GM21515 (cell line): Measurements from ENCODE around the gene PSPH.
A peak's percentile ranks its signal among the peaks of the same experiment; 100 is the strongest.
"Not testable (repeated sequence)": the region's sequence is repeated elsewhere in the genome, so short reads cannot be mapped to it uniquely, and the experiment has no call there.

ENCODE experiments used
- ATAC-seq: cut with Tn5 transposase; IDR thresholded peaks from one replicate; pipeline ENCODE4 v1.9.1; 2021; ENCODE audit not compliant: unreplicated experiment

PSPH gene

DNA sequence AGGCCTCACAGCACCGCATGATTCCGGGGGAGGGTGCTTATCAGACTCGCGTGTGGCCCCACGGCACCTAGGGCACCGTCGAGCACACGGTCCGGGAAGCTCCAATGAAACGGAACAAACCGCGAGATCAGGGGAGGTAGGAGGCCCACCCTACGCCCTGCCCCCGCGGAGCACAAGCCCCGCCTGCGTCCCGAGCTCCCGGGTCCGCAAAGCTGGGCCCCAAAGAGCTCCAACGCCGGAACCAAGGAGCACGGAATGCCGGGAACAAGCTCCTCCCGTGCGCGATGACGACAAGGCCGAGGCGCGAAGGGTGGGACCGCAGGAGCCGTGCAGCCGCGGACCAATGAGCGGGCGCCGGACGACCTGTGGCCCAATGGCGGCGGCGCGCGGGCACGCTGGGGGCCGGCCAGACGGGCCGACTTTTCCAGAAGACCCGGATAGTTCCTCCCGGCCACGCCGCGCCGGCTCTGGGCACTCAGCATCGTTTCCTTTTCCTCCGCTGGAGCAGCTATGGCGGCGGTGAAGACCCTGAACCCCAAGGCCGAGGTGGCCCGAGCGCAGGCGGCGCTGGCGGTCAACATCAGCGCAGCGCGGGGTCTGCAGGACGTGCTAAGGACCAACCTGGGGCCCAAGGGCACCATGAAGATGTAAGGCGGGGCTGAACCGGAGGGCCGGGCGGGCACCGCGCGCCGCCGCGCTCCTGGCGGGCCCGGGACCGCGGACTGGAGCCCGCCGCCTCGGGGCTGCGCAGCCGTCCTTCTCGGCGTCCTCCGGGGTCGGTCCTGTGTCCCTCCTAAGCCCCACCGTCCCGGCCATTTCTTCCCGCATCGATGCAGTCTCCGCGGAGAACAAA is at the start of gene PSPH, which contains the start of gene CCT6A:
TSS of gene PSPH (minus strand) at position 106 of the 853 bp plus-strand sequence. CDS start 30,232 bp downstream, outside the sequence.
TSS of gene CCT6A (plus strand) at position 427 of the 853 bp plus-strand sequence. CDS start at position 511, 84 bp downstream.
- ATAC-seq = peak; percentile 96

DNA sequence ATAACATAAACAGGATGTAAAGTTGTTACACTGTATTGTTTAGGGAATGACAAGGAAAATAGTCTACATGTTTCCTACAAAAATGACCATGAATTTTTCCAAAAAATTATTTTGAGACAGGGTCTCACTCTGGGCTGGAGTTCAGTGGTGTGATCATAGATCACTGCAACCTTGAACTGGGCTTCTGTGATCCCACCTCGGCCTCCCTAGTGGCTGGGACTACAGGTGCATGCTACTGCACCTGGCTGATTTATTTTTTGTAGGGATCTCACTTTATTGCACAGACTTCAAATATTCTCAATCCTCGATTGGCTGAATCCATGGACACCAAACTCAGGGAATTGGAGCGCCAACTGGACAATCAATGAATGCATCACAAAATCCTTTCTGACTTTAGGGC is 48.4 kb upstream of the PSPH start:
- no peak for ATAC-seq

DNA sequence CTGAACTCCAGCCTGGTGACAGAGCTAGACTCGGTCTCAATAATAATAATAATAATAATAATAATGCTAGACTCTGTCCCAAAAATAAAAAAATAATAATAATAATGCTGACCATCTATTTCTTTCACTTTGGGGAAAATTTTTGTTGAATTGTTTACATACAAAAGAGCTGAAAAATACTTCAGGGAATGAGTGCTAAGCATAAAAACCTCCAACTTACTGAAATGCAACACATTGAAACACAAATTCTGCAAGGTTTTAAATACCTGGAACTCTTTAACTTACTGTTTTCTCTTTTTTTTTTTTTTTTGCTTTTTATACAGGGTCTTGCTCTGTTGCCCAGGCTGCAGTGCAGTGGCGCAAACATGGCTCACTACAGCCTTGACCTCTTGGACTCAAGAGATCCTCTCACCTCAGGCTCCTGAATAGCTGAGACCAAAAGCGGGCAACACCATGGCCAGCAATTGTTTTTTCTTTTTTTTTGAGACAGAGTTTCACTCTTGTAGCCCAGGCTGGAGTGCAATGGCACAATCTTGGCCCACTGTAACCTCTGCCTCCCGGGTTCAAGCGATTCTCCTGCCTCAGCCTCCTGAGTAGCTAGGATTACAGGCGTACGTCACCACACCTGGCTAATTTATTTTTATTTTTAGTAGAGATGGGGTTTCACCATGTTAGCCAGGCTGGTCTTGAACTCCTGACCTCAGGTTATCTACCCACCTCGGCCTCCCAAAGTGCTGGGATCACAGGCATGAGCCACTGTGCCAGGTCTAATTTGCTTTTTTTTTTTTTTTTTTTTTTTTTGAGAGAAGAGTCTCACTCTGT is 47.2 kb upstream of the PSPH start:
- not testable (repeated sequence) for ATAC-seq

DNA sequence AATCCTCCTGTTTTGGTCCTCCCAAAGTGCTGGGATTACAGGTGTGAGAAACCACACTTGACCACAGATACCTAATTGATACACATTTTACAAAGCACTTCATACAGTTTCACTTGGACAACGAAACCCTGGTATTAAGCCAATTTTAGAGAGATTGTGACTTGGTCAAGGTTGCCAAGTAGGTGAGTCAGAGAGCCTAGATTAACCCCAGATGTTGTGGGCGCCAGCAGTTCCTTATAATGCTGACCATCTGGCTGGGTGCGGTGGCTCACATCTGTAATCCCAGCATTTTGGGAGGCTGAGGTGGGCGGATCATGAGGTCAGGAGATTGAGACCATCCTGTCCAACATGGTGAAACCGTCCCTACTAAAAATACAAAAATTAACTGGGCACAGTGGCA is 46.5 kb upstream of the PSPH start:
- no peak for ATAC-seq

DNA sequence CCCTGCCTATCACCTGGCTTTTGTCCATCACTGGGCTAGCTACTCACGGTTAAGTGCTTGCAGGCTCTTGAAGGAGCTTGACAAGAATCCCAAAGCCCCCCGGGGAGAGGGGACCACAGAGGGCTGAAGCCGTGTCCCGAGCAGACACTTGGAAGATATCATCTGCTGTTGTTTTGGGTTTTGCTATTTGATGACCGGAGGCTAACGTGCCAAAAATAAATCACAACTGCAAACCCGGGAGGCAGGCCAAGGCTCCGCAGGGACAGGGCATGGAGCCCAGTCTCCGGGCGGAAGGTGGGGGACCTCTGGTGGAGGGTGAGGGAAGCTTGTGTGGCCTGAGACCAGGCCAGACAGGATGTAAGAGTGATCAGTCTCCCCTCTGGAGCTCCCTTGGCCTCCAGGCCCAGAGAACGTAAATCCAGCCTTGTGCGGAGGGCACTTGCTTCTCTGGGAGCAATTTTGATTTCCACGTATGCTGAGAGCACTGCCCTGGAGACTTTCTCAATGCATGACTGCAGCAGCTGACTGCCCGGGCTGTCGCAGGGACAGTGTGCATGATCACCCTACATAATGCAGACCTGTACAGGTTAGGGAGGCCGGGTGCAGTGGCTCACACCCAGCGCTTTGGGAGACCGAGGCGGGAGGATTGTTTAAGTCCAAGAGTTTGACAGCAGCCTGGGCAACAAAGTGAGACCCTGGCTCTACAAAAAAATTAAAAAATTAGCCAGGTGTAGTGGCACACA is 41.7 kb upstream of the PSPH start, which contains the start of gene PHKG1:
TSS of gene PHKG1 (minus strand) at position 164 of the 743 bp plus-strand sequence. CDS start 4,011 bp downstream, outside the sequence.
- no peak for ATAC-seq

DNA sequence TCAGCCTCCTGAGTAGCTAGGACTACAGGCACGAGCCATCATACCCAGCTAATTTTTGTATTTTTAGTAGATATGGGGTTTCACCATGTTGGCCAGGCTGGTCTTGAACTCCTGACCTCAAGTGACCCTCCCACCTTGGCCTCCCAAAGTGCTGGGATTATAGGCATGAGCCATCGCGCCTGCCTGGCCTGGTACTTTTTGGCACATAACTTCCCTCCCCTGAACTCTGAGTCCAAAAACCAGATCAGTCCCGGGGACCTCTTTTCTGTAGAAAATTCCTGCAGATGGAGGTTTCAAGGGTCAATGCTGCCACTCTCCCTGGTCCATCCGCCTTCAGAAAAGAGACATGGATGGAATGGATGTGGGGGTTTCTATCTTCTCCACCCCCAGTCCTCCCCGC is 41.1 kb upstream of the PSPH start:
- not testable (repeated sequence) for ATAC-seq

DNA sequence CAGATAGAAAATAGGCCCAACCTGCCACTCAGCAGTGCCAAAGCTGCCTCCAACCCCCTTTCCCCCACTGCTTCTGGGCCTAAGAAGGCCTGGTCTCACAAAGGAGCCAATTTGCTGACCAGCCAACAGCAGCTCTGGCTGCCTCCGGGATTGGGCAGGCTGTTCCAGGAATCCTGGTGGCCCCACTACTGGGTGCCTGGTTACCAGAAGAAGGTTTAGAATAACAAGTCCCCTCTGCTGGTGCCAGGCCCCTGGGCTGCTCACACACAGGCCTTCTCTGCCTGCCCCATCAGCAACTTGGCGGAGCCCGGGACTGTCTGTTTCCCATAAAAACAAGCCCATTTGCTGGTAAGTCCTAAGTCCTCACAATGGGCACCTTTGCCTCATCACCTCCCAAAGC is 40.3 kb upstream of the PSPH start:
- ATAC-seq = no peak

DNA sequence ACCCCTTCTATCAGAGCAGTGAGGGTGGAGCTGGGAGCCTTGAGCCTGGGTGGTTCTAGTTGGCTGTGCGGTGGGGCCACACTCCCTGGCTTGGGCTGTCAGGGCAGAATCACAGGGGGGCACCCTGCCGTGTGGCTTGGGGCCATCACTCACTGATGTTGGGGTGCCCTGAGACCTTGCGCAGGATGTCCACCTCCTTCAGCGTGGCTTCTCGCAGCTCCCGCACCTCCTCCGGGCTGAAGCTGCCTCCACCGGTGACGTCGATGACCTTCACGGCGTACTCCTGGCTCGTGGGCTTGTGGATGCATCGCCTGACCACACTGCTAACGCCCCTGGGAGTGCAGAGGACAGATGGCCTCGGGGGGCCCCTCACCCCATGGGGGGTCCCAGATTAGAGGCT is 36.2 kb upstream of the PSPH start:
- ATAC-seq = no peak

DNA sequence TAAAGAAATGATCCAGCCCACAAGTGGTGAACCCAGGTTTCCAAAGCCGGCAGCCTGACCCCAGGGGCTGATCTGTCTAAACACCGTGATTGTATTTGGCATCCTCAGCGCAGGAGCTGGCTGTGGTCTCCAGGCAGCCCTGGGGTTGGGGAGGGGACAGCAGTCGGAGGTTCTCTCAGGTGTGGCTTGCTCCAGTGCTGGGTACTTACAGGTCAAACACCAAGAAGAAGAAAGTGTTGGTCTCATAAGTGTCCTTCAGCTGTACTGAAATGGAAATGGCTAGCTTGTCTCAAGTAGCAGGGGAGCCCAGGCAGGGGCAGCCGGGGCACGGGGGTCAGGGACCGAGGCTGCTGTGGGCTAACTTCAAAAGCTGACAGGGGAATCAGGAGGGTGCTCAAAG is 35.5 kb upstream of the PSPH start:
- ATAC-seq = no peak

DNA sequence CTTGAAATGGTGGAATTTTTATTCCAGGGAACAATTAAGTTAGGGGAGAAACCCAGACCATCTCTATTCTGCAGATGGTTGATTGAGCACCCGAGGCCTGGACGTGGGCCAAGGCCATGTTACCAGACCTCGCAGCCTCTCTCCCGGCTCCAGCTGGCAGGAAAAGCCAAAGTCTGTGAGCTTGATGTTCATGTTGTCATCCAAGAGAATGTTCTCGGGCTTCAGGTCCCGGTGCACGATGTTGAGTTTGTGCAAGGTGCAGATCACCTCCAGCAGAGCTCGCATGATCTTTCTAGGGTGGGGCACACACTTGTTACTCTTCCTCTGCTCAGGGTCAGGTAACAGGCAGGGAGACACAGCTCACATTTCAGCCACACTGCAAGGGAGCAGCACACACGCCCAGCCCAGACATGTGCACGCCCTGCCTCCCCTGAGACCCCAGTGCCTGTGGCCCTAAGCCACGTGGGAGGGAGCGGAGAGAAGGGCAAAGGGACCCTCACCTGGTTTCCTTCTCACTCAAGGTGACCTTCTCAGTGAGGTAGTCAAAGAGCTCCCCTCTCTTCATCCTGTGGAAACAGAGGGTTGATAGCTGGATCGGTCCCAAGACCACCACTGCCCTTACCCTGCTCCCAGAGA is 32.0 kb upstream of the PSPH start:
- no peak for ATAC-seq

DNA sequence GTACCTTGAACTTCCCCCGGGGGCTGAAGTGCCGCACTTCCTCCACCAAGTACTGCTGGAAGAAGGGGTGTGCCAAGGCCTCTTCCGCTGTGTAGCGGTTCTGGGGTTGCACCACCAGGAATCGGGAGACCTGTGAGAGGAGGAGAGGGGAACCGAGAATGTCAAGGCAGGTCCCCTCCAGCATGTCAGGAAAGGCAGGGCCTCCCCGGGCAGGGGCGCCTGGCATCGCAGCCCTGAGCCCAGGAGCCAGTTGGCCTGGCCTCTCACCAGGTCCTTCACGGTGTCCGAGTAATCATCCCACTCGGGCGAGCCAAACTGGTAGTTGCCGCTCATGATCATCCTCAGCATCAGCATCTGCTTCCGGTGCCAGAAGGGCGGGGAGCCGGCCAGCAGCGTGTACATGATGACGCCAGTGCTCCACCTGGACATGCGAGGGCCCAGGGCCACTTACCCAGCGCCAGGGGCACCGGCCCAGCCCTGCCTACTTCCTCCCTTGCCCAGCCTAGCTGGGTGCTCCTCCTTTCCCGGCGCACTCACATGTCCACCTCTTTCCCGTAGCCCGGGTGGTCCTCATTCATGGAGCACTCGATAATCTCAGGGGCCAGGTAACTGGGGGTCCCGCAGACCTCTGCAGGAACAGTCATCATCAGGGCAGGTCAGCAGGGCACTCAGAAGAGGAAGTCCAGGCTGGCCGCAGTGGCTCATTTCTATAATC is 30.5 kb upstream of the PSPH start:
- ATAC-seq = no peak

DNA sequence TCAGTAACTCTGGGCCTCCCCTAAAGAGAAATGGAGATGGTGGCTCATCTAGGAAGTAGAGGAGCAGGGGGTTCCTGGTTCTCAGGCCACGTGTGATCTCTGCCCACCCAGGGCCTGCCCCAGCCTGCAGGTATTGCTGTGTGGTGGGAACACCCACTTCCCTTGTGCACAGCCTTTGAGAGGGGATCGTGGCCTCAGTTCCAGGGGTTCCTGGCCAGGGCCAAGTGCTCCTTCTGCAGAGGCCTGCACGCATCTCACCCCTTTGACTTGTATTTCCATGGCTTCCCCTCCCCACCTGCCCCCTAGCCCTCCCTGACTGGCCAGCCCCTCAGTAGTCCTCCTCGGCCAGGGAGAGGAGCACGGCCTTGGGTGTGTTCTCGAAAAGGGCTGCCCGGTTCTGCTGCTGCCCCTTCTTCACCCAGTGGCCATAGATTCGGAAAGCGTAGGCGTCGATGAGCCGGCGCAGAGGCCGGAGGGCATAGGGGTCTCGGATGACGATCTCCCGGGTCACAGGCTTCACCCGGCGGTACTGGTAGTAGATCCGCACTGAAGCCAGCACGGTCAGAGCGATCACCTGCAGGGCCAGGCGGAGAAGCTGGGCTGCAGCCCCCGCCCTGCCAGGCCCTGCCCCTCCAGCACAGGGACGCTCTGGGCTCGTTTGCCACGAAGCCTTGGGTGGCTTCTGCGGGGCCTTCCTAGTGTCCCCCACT is 29.6 kb upstream of the PSPH start:
- ATAC-seq = not testable (repeated sequence)

DNA sequence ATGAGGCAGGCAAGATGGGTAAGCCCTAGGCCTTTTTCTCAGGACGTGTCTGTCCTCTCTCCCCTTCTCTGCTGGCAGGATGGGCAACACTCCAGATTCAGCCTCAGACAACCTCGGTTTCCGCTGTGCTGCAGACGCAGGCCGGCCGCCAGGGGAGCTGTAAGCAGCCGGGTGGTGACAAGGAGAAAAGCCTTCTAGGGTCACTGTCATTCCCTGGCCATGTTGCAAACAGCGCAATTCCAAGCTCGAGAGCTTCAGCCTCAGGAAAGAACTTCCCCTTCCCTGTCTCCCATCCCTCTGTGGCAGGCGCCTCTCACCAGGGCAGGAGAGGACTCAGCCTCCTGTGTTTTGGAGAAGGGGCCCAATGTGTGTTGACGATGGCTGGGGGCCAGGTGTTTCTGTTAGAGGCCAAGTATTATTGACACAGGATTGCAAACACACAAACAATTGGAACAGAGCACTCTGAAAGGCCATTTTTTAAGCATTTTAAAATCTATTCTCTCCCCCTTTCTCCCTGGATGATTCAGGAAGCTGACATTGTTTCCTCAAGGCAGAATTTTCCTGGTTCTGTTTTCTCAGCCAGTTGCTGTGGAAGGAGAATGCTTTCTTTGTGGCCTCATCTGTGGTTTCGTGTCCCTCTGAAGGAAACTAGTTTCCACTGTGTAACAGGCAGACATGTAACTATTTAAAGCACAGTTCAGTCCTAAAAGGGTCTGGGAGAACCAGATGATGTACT is 28.4 kb upstream of the PSPH start:
- ATAC-seq = no peak

DNA sequence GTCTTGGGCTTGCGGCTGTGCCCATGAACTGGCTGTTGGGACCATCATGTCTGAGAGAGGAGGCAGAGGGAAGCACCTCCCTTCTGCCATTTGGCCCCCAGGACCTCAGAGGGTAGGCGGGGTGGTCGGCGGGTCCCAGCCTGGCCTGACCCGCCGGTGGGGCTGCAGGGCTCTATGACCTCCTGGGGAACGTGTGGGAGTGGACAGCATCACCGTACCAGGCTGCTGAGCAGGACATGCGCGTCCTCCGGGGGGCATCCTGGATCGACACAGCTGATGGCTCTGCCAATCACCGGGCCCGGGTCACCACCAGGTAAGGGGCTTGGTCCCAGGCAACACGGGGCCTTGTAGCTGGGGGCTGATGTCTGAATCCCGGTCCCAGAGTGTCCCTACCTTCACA is 27.0 kb upstream of the PSPH start:
- ATAC-seq = no peak

DNA sequence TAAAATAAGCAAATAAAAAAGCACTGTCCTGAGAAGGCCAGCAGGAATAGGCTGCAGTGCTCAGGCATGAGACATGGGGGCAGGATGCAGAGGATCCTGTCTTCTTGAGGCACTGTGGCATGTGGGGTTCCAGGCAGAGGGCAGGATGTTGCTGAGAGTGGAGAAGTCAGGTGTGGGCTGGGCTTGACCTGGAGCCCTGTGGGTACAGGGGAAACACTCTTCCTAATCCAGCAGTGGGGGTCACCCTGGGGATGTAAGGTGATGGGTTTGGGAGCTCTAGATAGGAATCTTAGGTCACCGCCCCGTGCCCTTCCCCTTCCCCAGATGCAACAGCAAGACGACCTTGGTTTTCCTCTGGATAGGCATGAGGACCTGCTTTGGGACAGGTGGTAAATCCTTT is 26.4 kb upstream of the PSPH start:
- no peak for ATAC-seq

DNA sequence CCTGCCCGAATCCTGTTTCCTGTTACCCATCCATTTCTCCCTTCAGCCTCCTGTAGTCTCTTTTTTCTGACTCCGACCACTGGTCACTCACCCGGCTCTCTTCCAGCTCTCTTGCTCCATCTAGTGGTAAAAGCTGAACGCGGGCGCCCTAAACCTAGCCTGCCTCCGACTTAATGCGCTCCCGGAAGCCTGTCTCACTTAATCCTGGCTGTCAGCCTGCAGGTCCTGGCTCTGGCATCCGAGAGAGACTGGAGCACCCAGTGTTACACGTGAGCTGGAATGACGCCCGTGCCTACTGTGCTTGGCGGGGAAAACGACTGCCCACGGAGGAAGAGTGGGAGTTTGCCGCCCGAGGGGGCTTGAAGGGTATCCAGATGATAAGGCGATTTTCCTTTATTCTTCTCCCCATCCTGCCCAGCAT is 23.1 kb upstream of the PSPH start:
- peak; percentile 83 for ATAC-seq

DNA sequence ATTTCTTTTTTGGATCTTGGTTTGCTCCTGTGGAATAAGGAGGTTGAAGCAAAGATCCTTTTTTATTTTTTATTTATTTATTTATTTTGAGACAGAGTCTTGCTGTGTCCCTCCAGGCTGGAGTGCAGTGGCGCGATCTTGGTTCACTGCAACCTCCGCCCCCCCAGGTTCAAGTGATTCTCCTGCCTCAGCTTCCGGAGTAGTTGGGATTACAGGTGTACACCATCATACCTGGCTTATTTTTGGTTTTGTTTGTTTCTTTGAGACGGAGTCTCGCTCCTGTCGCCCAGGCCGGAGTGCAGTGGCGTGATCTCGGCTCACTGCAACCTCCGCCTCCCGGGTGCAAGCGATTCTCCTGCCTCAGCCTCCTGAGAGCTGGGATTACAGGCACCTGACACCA is 15.1 kb upstream of the PSPH start:
- not testable (repeated sequence) for ATAC-seq

DNA sequence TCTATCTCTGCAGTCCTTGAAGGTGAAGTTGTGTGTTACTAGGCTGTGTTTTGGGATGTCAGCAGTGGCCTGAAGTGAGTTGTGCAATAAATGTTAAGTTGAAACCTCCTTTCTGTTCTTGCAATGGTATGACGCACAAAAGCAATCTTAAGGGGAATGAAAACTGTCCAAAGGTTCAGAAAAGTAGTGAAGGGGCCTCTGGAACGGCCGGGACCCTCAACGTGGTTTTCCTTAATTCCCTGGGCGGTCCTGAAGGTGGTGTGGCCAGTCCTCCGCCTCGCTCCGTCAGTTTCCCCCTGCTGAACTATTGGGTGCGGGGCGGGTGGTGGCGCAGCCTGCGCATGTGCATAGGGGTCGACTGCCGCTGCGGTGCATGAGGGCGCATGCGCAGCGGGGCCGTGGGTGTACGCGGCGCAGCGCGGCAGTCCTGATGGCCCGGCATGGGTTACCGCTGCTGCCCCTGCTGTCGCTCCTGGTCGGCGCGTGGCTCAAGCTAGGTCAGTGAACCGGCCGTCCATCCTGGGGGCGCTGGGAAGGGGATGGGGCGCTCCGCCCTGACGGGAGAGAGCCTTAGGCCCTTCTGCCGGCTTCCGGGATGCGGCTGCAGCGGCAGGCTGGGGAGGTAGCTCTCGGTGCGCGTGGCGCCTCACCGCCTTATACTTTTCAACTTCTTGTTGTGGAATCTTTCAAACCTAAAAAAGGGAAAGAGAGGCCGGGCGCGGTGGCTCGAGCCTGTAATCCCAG is 12.8 kb upstream of the PSPH start, which contains the start of gene SUMF2:
TSS of gene SUMF2 (plus strand) at position 405 of the 744 bp plus-strand sequence. CDS start at position 431, 26 bp downstream.
- ATAC-seq = peak; percentile 86
